HUES6 (cell line): ENCODE data around the gene TOMM20L.
"Not testable (repeated sequence)": the region's sequence is repeated elsewhere in the genome, so short reads cannot be mapped to it uniquely, and the experiment has no call there.

Experiments
- H3K27ac ChIP-seq: 2 replicates; pipeline ENCODE4 v1.7.0; 2013; ENCODE audit warnings: low read depth, mild to moderate bottlenecking, low read length, inconsistent platforms
- H3K27me3 ChIP-seq: 2 replicates; pipeline ENCODE4 v1.6.1; 2013; ENCODE audit warnings: low read length; ENCODE audit not compliant: control insufficient read depth, insufficient read depth
- H3K36me3 ChIP-seq: 2 replicates; pipeline ENCODE4 v1.6.1; 2013; ENCODE audit warnings: low read length; ENCODE audit not compliant: control insufficient read depth, insufficient read depth
- H3K4me1 ChIP-seq: 2 replicates; pipeline ENCODE4 v1.6.1; 2013; ENCODE audit warnings: low read length; ENCODE audit not compliant: control insufficient read depth, insufficient read depth
- H3K4me3 ChIP-seq: 2 replicates; pipeline ENCODE4 v1.5.1; 2013; ENCODE audit warnings: low read depth, low read length
- H3K9ac ChIP-seq: one replicate; pipeline ENCODE4 v1.6.1; 2013; ENCODE audit warnings: mild to moderate bottlenecking, low read length
- H3K9me3 ChIP-seq: 2 replicates; pipeline ENCODE4 v1.6.1; 2013; ENCODE audit warnings: low read depth, low read length; ENCODE audit not compliant: control insufficient read depth, insufficient read depth

TOMM20L gene

DNA sequence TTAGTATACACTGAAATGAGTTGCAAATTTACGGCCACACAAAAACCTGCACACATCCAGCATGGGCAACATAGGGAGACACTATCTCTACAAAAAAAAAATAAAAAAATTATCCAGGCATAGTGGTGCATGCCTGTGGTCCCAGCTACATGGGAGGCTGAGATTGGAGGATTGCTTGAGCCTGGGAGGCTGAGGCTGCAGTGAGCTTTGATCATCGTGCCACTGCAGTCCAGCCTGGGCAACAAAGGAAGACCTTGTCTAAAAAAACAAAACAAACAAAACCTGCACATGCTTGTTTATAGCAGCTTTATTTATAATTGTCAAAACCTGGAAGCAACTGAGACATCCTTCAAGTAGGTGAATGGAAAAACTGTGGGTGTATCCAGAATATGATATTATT lies 4.9 kb upstream of the TOMM20L start:
- H3K4me3 ChIP-seq, result no peak overlapping the region
- H3K9ac ChIP-seq, result no peak overlapping the region
- no peak overlapping the region for H3K27ac ChIP-seq
- no peaks in the 10 kb centered on the region for H3K9me3 ChIP-seq
- H3K4me1 ChIP-seq, result 0 out of 2 replicates have a peak, but pooled peaks cover 4% of the 10 kb centered on the region
- no peaks in the 10 kb centered on the region for H3K36me3 ChIP-seq
- H3K27me3 ChIP-seq, result peaks cover 10% of the 10 kb centered on the region

GRCh38 chr14:58395562-58395811 lies 243 bp upstream of the TOMM20L start:
- Histone ChIP-seq H3K36me3 (no peaks in the 10 kb centered on the region), H3K9ac (peak overlapping the region; percentile 89), H3K27ac (no peak overlapping the region), H3K4me3 (peak overlapping the region; percentile 64), H3K4me1 (peaks cover 10% of the 10 kb centered on the region; the same call in 1 of the 2 replicates), H3K27me3 (peaks cover 19% of the 10 kb centered on the region), H3K9me3 (no peaks in the 10 kb centered on the region)

DNA sequence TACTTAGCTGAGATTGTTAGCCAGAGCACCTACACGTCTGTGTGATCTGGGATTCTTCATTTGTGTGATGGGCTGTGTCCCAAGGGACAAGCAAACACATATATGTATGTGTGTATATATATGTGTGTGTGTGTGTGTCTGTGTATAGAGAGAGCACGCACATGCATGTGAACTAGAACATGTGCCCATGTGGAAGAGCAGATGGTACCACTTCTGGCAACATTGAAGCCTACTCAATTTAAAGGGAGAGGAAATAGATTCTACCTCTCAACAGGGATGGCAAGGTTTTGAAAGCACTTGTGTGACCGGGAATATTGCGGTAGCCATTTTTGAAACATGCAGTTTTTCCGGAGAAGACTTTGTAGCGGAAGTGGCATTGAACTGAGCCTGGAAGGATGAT lies 1.4 kb downstream of the TOMM20L start:
- H3K4me1 ChIP-seq, result peaks cover 10% of the 10 kb centered on the region; the same call in 1 of the 2 replicates
- no peaks in the 10 kb centered on the region for H3K9me3 ChIP-seq
- no peak overlapping the region for H3K27ac ChIP-seq
- H3K4me3 ChIP-seq, result no peak overlapping the region
- H3K36me3 ChIP-seq, result no peaks in the 10 kb centered on the region
- peaks cover 19% of the 10 kb centered on the region for H3K27me3 ChIP-seq
- H3K9ac ChIP-seq, result no peak overlapping the region

DNA sequence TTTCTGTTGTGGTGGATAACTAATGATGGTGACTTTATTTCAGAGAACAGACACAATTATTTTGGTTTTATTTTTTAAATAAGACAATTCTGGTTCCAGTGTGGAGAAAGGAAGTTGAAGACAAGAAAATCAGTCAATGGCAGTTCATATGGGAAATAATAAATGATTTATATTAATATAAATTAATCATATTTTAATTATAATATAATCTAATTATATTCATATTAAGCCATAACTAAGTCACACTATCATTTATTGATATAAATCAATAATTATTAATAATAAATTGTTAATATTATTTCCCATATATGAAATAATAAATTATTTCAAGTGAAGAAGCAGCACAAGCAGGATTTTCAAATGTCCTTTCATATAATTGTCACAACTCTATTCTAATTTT lies 2.8 kb downstream of the TOMM20L start:
- peaks cover 19% of the 10 kb centered on the region for H3K27me3 ChIP-seq
- no peak overlapping the region for H3K27ac ChIP-seq
- peaks cover 10% of the 10 kb centered on the region; the same call in 1 of the 2 replicates for H3K4me1 ChIP-seq
- H3K36me3 ChIP-seq, result no peaks in the 10 kb centered on the region; the same call in 1 of the 2 replicates
- no peak overlapping the region for H3K4me3 ChIP-seq
- no peaks in the 10 kb centered on the region for H3K9me3 ChIP-seq
- no peak overlapping the region for H3K9ac ChIP-seq

- H3K36me3 ChIP-seq, result no peaks in the 10 kb centered on the region; the same call in 1 of the 2 replicates
- no peaks in the 10 kb centered on the region for H3K9me3 ChIP-seq
- H3K4me1 ChIP-seq, result peaks cover 10% of the 10 kb centered on the region; the same call in 1 of the 2 replicates
- no peak overlapping the region for H3K27ac ChIP-seq
- H3K4me3 ChIP-seq, result no peak overlapping the region
- peaks cover 19% of the 10 kb centered on the region for H3K27me3 ChIP-seq
- H3K9ac ChIP-seq, result no peak overlapping the region
Observed at GRCh38 chr14:58398895-58399294, 3.2 kb downstream of the TOMM20L start.

DNA sequence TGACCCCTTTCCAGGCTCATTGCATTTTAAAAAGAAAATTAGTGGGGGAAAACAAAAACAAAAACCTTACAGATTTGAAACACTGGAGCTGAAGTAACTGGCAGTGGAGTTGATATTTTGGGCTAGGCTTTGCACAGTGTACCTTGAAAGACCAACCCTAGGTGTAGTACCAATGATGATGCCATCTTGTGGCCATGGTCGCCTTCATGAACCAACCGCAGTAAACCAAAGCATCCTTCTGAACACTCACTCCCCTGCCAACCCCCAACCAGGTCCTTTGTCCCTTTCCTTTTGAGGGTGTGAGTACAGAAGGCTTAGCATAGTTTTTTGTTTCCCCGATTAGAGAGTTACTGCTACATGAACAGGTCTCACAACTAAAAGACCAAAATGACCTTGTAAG lies 5.9 kb downstream of the TOMM20L start:
- no peak overlapping the region for H3K27ac ChIP-seq
- H3K36me3 ChIP-seq, result no peaks in the 10 kb centered on the region; the same call in 1 of the 2 replicates
- H3K9ac ChIP-seq, result no peak overlapping the region
- no peaks in the 10 kb centered on the region for H3K9me3 ChIP-seq
- no peak overlapping the region for H3K4me3 ChIP-seq
- peaks cover 9% of the 10 kb centered on the region for H3K27me3 ChIP-seq
- H3K4me1 ChIP-seq, result peaks cover 6% of the 10 kb centered on the region; the same call in 1 of the 2 replicates

DNA sequence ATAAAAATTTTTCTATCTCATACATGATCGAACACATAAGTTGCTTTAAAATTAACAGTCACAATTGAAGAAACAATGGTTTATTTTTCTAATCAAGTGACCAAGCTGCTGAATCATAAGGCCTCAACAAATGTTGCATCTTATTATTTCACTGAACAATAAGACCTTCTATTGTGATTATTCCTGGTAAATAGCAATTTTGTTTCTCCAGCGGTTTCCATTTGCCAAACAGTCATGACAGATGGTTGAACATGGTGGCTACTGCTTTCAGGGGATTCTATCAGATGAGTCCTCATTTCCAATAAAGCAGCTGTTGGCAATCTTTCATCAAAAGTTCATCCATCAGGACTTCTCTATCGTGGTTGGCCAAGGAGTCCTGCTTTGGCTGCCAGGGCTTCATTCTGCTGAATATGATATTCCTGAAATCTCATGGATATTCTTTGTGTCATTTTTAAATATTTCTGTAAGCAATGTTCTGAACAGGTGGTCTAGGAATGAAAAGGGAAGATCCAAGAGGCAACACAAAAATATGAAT lies 13.0 kb downstream of the TOMM20L start:
- H3K4me3 ChIP-seq, result no peak overlapping the region
- H3K36me3 ChIP-seq, result peaks cover 51% of the 10 kb centered on the region
- H3K4me1 ChIP-seq, result no peaks in the 10 kb centered on the region
- no peak overlapping the region for H3K27ac ChIP-seq
- H3K9me3 ChIP-seq, result no peaks in the 10 kb centered on the region
- H3K9ac ChIP-seq, result no peak overlapping the region
- H3K27me3 ChIP-seq, result no peaks in the 10 kb centered on the region

- H3K36me3 ChIP-seq, result peaks cover 71% of the 10 kb centered on the region
Observed at GRCh38 chr14:58414845-58415244, 19.1 kb downstream of the TOMM20L start.

GRCh38 chr14:58415636-58416547 lies 20.2 kb downstream of the TOMM20L start:
- H3K4me3 ChIP-seq, result no peak overlapping the region
- H3K9me3 ChIP-seq, result no peaks in the 10 kb centered on the region
- no peak overlapping the region for H3K9ac ChIP-seq
- H3K27me3 ChIP-seq, result no peaks in the 10 kb centered on the region
- H3K27ac ChIP-seq, result no peak overlapping the region
- no peaks in the 10 kb centered on the region for H3K4me1 ChIP-seq
- H3K36me3 ChIP-seq, result peaks cover 69% of the 10 kb centered on the region

More at GRCh38 chr14:58414845-58415244, 19.1 kb downstream of the TOMM20L start:
- Histone ChIP-seq H3K9me3 (no peaks in the 10 kb centered on the region), H3K4me3 (no peak overlapping the region), H3K27me3 (no peaks in the 10 kb centered on the region), H3K27ac (no peak overlapping the region), H3K9ac (no peak overlapping the region), H3K4me1 (no peaks in the 10 kb centered on the region)

GRCh38 chr14:58416934-58417333 lies 21.2 kb downstream of the TOMM20L start:
- peaks cover 70% of the 10 kb centered on the region for H3K36me3 ChIP-seq
- not testable (repeated sequence) for H3K4me1 ChIP-seq, H3K27ac ChIP-seq, H3K9me3 ChIP-seq, H3K27me3 ChIP-seq, H3K4me3 ChIP-seq, H3K9ac ChIP-seq

GRCh38 chr14:58426670-58427280 lies 31.0 kb downstream of the TOMM20L start:
- Histone ChIP-seq H3K36me3 (peaks cover 27% of the 10 kb centered on the region), H3K27me3 (no peaks in the 10 kb centered on the region), H3K4me1 (no peaks in the 10 kb centered on the region), H3K9me3 (no peaks in the 10 kb centered on the region), H3K27ac (peak overlapping the region; percentile 93), H3K4me3 (peak overlapping the region; percentile 78), H3K9ac (peak overlapping the region; percentile 94)
